WTC11 (cell line): ENCODE measurements around the gene GTF2A1L. TPM values are rescaled to one million over a fixed set of nuclear protein-coding genes. Genes with fewer than 3 reads are reported as not detected.

ENCODE experiments used
- ATAC-seq: fragments of 200-7000 bp; cut with Tn5 transposase; 2 replicates; pipeline ENCODE4 v1.10.0; 2021; ENCODE audit warnings: mild to moderate bottlenecking, moderate library complexity
- CTCF ChIA-PET: fragments of 300-600 bp; sonication (Branson Sonifier 250); formaldehyde crosslinking; loops from one replicate; lab custom pipeline; 2021; ENCODE audit warnings: antibody characterized with exemption; lab: Charles Lee
- POLR2A ChIA-PET: fragments of 350-600 bp; sonication (Branson Sonifier 250); formaldehyde crosslinking; loops from one replicate; lab custom pipeline; 2021; ENCODE audit warnings: antibody characterized with exemption; lab: Charles Lee
- DNase-seq: peaks from one replicate; pipeline ENCODE4 v3.0.0; 2021; ENCODE audit warnings: low spot score
- H3K27ac Mint-ChIP-seq: 2 replicates; pipeline ENCODE4 v1.8.0; 2021; ENCODE audit warnings: mixed read lengths
- H3K27me3 Mint-ChIP-seq: 2 replicates; pipeline ENCODE4 v1.8.0; 2021; ENCODE audit warnings: low read depth, mild to moderate bottlenecking, moderate library complexity, mixed read lengths
- H3K36me3 Mint-ChIP-seq: 2 replicates; pipeline ENCODE4 v1.8.0; 2021; ENCODE audit warnings: mixed read lengths
- H3K4me1 Mint-ChIP-seq: 2 replicates; pipeline ENCODE4 v1.8.0; 2022; ENCODE audit warnings: mixed read lengths
- H3K4me3 Mint-ChIP-seq: 2 replicates; pipeline ENCODE4 v1.8.0; 2021; ENCODE audit warnings: mild to moderate bottlenecking, moderate library complexity, mixed read lengths
- H3K9me3 Mint-ChIP-seq: 2 replicates; pipeline ENCODE4 v1.8.0; 2021; ENCODE audit warnings: mixed read lengths
- CBFB ChIP-seq: sonication (generic); formaldehyde crosslinking; IDR thresholded peaks from 2 replicates; pipeline ENCODE4 v1.8.1; 2022; ENCODE audit warnings: mild to moderate bottlenecking, low read depth, missing genetic modification reagents
- FOXP1 ChIP-seq: sonication (generic); formaldehyde crosslinking; IDR thresholded peaks from 2 replicates; pipeline ENCODE4 v1.8.0; 2022; ENCODE audit warnings: missing genetic modification reagents, mild to moderate bottlenecking, moderate library complexity, borderline replicate concordance
- JAZF1 ChIP-seq: fragments of 250-450 bp; sonication (Bioruptor Pico); IDR thresholded peaks from 2 replicates; pipeline ENCODE4 v1.9.0; 2021; ENCODE audit warnings: moderate library complexity, mild to moderate bottlenecking, inconsistent platforms
- SP1 ChIP-seq: sonication (generic); formaldehyde crosslinking; conservative IDR thresholded peaks from 2 replicates; pipeline ENCODE4 v1.8.1; 2022; ENCODE audit warnings: missing genetic modification reagents
- TEAD4 ChIP-seq: sonication (generic); formaldehyde crosslinking; IDR thresholded peaks from 2 replicates; pipeline ENCODE4 v1.8.0; 2022; ENCODE audit warnings: mild to moderate bottlenecking, missing genetic modification reagents
- ZNF396 ChIP-seq: fragments of 250-450 bp; sonication (Bioruptor Pico); IDR thresholded peaks from 2 replicates; pipeline ENCODE4 v1.8.0; 2021; ENCODE audit warnings: mild to moderate bottlenecking, moderate library complexity, borderline replicate concordance
- total RNA-seq: library from RNA; stranded (reverse); gene quantifications from 3 replicates; pipeline ENCODE4 v1.2.3, GENCODE V29; 2021
- TF ChIP-seq, protein P1 (sequence below): fragments of 250-450 bp; sonication (Bioruptor Pico); IDR thresholded peaks from 2 replicates; pipeline ENCODE4 v1.9.0; 2021; ENCODE audit warnings: mild to moderate bottlenecking, borderline replicate concordance
- TF ChIP-seq, protein P2 (sequence below): sonication (generic); formaldehyde crosslinking; conservative IDR thresholded peaks from 2 replicates; pipeline ENCODE4 v1.8.1; 2023; ENCODE audit warnings: mild to moderate bottlenecking, low read depth, missing genetic modification reagents, moderate library complexity
- TF ChIP-seq, protein P3 (sequence below): sonication (generic); formaldehyde crosslinking; IDR thresholded peaks from 2 replicates; pipeline ENCODE4 v1.8.0; 2023; ENCODE audit warnings: mild to moderate bottlenecking, missing genetic modification reagents
- TF ChIP-seq, protein P4 (sequence below): sonication (generic); formaldehyde crosslinking; conservative IDR thresholded peaks from 2 replicates; pipeline ENCODE4 v1.8.1; 2022; ENCODE audit warnings: mild to moderate bottlenecking, missing genetic modification reagents
- TF ChIP-seq, protein P5 (sequence below): fragments of 250-450 bp; sonication (Bioruptor Pico); IDR thresholded peaks from 2 replicates; pipeline ENCODE4 v1.8.0; 2021; ENCODE audit warnings: mild to moderate bottlenecking
- TF ChIP-seq, protein P6 (sequence below): sonication (generic); formaldehyde crosslinking; IDR thresholded peaks from 2 replicates; pipeline ENCODE4 v1.8.1; 2023; ENCODE audit warnings: mild to moderate bottlenecking, missing genetic modification reagents, moderate library complexity
- TF ChIP-seq, protein P7 (sequence below): fragments of 250-450 bp; sonication (Bioruptor Pico); conservative IDR thresholded peaks from 2 replicates; pipeline ENCODE4 v1.9.0; 2021; ENCODE audit warnings: mild to moderate bottlenecking
- TF ChIP-seq, protein P8 (sequence below): sonication (generic); formaldehyde crosslinking; IDR thresholded peaks from 2 replicates; pipeline ENCODE4 v1.8.0; 2023; ENCODE audit warnings: missing genetic modification reagents, mild to moderate bottlenecking, borderline replicate concordance

GTF2A1L gene
- total RNA-seq, 1 experiment from 2014 or later: not detected

DNA sequence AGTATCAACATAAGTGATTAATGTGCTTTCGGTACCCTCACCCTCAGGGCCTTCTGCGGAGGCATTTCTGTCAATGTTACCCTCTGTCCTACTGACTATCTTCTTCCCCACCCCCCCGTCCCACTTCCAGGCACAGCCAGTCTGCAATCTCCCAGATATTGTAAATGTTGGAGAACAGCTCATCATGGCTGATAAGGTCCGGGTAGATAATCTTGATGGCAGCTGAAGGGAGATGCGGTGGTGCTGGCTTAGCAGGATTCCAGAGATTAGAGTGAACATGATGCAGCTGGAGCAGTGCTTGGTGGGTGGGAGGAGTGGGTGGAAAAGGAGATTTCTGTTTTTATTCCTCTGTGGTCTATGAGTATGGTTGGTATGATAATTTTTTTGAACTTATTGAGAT lies 15.5 kb downstream of the GTF2A1L start (continued):
- TF ChIP-seq, protein P1, sequence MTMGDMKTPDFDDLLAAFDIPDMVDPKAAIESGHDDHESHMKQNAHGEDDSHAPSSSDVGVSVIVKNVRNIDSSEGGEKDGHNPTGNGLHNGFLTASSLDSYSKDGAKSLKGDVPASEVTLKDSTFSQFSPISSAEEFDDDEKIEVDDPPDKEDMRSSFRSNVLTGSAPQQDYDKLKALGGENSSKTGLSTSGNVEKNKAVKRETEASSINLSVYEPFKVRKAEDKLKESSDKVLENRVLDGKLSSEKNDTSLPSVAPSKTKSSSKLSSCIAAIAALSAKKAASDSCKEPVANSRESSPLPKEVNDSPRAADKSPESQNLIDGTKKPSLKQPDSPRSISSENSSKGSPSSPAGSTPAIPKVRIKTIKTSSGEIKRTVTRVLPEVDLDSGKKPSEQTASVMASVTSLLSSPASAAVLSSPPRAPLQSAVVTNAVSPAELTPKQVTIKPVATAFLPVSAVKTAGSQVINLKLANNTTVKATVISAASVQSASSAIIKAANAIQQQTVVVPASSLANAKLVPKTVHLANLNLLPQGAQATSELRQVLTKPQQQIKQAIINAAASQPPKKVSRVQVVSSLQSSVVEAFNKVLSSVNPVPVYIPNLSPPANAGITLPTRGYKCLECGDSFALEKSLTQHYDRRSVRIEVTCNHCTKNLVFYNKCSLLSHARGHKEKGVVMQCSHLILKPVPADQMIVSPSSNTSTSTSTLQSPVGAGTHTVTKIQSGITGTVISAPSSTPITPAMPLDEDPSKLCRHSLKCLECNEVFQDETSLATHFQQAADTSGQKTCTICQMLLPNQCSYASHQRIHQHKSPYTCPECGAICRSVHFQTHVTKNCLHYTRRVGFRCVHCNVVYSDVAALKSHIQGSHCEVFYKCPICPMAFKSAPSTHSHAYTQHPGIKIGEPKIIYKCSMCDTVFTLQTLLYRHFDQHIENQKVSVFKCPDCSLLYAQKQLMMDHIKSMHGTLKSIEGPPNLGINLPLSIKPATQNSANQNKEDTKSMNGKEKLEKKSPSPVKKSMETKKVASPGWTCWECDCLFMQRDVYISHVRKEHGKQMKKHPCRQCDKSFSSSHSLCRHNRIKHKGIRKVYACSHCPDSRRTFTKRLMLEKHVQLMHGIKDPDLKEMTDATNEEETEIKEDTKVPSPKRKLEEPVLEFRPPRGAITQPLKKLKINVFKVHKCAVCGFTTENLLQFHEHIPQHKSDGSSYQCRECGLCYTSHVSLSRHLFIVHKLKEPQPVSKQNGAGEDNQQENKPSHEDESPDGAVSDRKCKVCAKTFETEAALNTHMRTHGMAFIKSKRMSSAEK (CRISPR knock-in tag): no peak
- TF ChIP-seq CBFB (CRISPR knock-in tag) (no peak), FOXP1 (CRISPR knock-in tag) (no peak)
- TF ChIP-seq, protein P2, sequence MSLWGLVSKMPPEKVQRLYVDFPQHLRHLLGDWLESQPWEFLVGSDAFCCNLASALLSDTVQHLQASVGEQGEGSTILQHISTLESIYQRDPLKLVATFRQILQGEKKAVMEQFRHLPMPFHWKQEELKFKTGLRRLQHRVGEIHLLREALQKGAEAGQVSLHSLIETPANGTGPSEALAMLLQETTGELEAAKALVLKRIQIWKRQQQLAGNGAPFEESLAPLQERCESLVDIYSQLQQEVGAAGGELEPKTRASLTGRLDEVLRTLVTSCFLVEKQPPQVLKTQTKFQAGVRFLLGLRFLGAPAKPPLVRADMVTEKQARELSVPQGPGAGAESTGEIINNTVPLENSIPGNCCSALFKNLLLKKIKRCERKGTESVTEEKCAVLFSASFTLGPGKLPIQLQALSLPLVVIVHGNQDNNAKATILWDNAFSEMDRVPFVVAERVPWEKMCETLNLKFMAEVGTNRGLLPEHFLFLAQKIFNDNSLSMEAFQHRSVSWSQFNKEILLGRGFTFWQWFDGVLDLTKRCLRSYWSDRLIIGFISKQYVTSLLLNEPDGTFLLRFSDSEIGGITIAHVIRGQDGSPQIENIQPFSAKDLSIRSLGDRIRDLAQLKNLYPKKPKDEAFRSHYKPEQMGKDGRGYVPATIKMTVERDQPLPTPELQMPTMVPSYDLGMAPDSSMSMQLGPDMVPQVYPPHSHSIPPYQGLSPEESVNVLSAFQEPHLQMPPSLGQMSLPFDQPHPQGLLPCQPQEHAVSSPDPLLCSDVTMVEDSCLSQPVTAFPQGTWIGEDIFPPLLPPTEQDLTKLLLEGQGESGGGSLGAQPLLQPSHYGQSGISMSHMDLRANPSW: no peak

DNA sequence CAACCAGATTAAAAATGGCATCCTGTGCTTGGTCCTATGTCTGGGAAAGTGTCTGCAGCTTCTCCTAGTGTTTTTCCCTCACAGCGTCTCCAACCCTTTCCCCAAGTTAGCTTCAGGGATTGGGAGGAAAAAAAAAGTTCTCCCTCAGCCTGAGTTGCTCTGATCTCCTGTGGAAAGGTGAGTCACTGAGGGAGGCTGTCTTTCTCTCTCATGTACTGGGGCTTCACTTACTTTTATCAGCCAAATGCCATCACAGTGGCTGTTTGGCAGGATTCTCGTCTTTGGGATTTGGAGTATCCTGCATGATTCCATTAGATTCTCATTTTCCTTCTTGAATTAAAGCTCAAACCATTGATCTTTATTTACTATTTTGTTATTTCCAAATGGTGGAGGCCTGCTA lies 18.1 kb downstream of the GTF2A1L start:
- DNase-seq: no peak
- TF ChIP-seq, protein P3, sequence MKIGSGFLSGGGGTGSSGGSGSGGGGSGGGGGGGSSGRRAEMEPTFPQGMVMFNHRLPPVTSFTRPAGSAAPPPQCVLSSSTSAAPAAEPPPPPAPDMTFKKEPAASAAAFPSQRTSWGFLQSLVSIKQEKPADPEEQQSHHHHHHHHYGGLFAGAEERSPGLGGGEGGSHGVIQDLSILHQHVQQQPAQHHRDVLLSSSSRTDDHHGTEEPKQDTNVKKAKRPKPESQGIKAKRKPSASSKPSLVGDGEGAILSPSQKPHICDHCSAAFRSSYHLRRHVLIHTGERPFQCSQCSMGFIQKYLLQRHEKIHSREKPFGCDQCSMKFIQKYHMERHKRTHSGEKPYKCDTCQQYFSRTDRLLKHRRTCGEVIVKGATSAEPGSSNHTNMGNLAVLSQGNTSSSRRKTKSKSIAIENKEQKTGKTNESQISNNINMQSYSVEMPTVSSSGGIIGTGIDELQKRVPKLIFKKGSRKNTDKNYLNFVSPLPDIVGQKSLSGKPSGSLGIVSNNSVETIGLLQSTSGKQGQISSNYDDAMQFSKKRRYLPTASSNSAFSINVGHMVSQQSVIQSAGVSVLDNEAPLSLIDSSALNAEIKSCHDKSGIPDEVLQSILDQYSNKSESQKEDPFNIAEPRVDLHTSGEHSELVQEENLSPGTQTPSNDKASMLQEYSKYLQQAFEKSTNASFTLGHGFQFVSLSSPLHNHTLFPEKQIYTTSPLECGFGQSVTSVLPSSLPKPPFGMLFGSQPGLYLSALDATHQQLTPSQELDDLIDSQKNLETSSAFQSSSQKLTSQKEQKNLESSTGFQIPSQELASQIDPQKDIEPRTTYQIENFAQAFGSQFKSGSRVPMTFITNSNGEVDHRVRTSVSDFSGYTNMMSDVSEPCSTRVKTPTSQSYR (CRISPR knock-in tag): no peak
- TF ChIP-seq SP1: no peak
- TF ChIP-seq, protein P4, sequence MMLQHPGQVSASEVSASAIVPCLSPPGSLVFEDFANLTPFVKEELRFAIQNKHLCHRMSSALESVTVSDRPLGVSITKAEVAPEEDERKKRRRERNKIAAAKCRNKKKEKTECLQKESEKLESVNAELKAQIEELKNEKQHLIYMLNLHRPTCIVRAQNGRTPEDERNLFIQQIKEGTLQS (CRISPR knock-in tag): no peak
- no peak for TF ChIP-seq JAZF1 (CRISPR knock-in tag)
- TF ChIP-seq, protein P5, sequence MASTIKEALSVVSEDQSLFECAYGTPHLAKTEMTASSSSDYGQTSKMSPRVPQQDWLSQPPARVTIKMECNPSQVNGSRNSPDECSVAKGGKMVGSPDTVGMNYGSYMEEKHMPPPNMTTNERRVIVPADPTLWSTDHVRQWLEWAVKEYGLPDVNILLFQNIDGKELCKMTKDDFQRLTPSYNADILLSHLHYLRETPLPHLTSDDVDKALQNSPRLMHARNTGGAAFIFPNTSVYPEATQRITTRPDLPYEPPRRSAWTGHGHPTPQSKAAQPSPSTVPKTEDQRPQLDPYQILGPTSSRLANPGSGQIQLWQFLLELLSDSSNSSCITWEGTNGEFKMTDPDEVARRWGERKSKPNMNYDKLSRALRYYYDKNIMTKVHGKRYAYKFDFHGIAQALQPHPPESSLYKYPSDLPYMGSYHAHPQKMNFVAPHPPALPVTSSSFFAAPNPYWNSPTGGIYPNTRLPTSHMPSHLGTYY (CRISPR knock-in tag): no peak
- TF ChIP-seq TEAD4 (CRISPR knock-in tag): no peak
- TF ChIP-seq ZNF396 (CRISPR knock-in tag): no peak
- TF ChIP-seq, protein P6, sequence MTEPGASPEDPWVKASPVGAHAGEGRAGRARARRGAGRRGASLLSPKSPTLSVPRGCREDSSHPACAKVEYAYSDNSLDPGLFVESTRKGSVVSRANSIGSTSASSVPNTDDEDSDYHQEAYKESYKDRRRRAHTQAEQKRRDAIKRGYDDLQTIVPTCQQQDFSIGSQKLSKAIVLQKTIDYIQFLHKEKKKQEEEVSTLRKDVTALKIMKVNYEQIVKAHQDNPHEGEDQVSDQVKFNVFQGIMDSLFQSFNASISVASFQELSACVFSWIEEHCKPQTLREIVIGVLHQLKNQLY (CRISPR knock-in tag): no peak
- TF ChIP-seq, protein P7, sequence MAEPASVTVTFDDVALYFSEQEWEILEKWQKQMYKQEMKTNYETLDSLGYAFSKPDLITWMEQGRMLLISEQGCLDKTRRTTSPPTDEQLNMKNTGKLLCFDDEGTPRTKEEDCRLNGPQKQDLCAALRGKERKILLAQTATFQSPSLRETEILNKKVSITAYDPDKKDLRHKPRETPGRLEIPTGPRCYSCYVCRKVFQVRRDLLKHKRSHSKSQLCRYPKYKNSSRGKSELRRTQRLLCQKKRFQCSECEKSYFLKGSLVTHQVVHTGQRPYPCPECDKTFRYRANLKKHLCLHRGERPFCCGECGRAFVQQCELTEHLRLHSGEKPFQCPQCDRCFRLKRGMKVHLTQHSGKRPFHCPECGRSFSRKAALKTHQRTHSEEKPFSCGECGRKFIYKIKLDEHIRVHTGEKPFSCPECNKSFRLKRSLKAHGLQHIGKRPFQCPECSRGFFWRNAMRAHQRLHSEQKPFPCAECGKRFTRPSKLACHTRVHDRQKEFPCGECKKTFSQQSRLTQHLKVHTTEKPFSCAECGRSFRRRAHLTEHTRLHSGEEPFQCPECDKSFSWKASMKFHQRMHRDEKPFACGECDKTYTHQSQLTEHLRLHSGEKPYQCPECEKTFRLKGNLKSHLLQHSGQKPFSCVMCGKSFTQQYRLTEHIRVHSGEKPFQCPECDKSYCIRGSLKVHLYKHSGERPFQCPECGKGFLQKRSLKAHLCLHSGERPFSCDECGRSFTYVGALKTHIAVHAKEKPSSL (CRISPR knock-in tag): no peak
- TF ChIP-seq, protein P8, sequence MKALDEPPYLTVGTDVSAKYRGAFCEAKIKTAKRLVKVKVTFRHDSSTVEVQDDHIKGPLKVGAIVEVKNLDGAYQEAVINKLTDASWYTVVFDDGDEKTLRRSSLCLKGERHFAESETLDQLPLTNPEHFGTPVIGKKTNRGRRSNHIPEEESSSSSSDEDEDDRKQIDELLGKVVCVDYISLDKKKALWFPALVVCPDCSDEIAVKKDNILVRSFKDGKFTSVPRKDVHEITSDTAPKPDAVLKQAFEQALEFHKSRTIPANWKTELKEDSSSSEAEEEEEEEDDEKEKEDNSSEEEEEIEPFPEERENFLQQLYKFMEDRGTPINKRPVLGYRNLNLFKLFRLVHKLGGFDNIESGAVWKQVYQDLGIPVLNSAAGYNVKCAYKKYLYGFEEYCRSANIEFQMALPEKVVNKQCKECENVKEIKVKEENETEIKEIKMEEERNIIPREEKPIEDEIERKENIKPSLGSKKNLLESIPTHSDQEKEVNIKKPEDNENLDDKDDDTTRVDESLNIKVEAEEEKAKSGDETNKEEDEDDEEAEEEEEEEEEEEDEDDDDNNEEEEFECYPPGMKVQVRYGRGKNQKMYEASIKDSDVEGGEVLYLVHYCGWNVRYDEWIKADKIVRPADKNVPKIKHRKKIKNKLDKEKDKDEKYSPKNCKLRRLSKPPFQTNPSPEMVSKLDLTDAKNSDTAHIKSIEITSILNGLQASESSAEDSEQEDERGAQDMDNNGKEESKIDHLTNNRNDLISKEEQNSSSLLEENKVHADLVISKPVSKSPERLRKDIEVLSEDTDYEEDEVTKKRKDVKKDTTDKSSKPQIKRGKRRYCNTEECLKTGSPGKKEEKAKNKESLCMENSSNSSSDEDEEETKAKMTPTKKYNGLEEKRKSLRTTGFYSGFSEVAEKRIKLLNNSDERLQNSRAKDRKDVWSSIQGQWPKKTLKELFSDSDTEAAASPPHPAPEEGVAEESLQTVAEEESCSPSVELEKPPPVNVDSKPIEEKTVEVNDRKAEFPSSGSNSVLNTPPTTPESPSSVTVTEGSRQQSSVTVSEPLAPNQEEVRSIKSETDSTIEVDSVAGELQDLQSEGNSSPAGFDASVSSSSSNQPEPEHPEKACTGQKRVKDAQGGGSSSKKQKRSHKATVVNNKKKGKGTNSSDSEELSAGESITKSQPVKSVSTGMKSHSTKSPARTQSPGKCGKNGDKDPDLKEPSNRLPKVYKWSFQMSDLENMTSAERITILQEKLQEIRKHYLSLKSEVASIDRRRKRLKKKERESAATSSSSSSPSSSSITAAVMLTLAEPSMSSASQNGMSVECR (CRISPR knock-in tag): no peak
- Mint-ChIP-seq H3K4me3 (no peak overlapping the region), H3K27me3 (no peaks in the 10 kb centered on the region), H3K9me3 (peaks cover 20% of the 10 kb centered on the region), H3K36me3 (no peaks in the 10 kb centered on the region), H3K4me1 (no peaks in the 10 kb centered on the region), H3K27ac (no peak overlapping the region)
- POLR2A ChIA-PET: no interaction called here
- ATAC-seq: no peak
- CTCF ChIA-PET: no interaction called here
